OCI-LY7 (cell line): ENCODE results near the gene UBA7. TPM values are rescaled to one million over a fixed set of nuclear protein-coding genes. Genes with fewer than 3 reads are reported as not detected.
A peak's percentile ranks its signal among the peaks of the same experiment; 100 is the strongest.
"Not testable (repeated sequence)": the region's sequence is repeated elsewhere in the genome, so short reads cannot be mapped to it uniquely, and the experiment has no call there.

Source experiments
- BruUV-seq: library from RNA; stranded (reverse); fragments of 400-500 nt; replicated peaks from 2 replicates; lab custom pipeline; 2021; lab: Mats Ljungman, UMichigan
- CTCF ChIA-PET: fragments of 300-600 bp; sonication (Branson Sonifier 250); formaldehyde crosslinking; loops from one replicate; lab custom pipeline; 2022; ENCODE audit warnings: antibody characterized with exemption; ENCODE audit not compliant: unreplicated experiment; lab: Charles Lee
- POLR2A ChIA-PET: fragments of 300-600 bp; sonication (Branson Sonifier 250); formaldehyde crosslinking; loops from one replicate; lab custom pipeline; 2022; ENCODE audit warnings: antibody characterized with exemption; lab: Charles Lee
- DNase-seq: peaks from one replicate; pipeline ENCODE4 v3.0.0-alpha.2; 2015; ENCODE audit warnings: low spot score
- H2AFZ ChIP-seq: fragments of 200-600 bp; sonication (generic), shearing (Covaris generic); 2 replicates; pipeline ENCODE4 v1.6.1; 2014; ENCODE audit warnings: mild to moderate bottlenecking, antibody characterized with exemption, low read length, moderate library complexity
- H3K27ac ChIP-seq: fragments of 200-600 bp; sonication (generic); 2 replicates; pipeline ENCODE4 v1.5.1; 2014; ENCODE audit warnings: mixed run types, low read depth, mild to moderate bottlenecking, moderate library complexity, low read length, inconsistent platforms; ENCODE audit not compliant: poor library complexity, severe bottlenecking
- H3K36me3 ChIP-seq: fragments of 200-600 bp; sonication (generic); 2 replicates; pipeline ENCODE4 v1.6.1; 2014; ENCODE audit warnings: mild to moderate bottlenecking, antibody characterized with exemption, low read length, moderate library complexity, mixed read lengths; ENCODE audit not compliant: insufficient read depth
- H3K4me1 ChIP-seq: fragments of 200-600 bp; sonication (generic); 2 replicates; pipeline ENCODE4 v1.5.1; 2014; ENCODE audit warnings: mild to moderate bottlenecking, low read length; ENCODE audit not compliant: insufficient read depth, poor library complexity, severe bottlenecking
- H3K4me2 ChIP-seq: fragments of 200-600 bp; sonication (generic); 2 replicates; pipeline ENCODE4 v1.6.1; 2014; ENCODE audit warnings: mild to moderate bottlenecking, low read length
- H3K4me3 ChIP-seq: fragments of 200-600 bp; sonication (generic); 2 replicates; pipeline ENCODE4 v1.5.1; 2014; ENCODE audit warnings: mild to moderate bottlenecking, low read depth, low read length; ENCODE audit not compliant: poor library complexity, severe bottlenecking
- H3K79me2 ChIP-seq: fragments of 200-600 bp; sonication (generic); 2 replicates; pipeline ENCODE4 v1.6.1; 2016; ENCODE audit warnings: low read depth, mild to moderate bottlenecking, low read length, moderate library complexity, mixed read lengths; ENCODE audit not compliant: insufficient read depth
- H3K9me2 ChIP-seq: fragments of 200-600 bp; sonication (generic); 2 replicates; pipeline ENCODE4 v1.6.1; 2016; ENCODE audit warnings: mild to moderate bottlenecking, low read length, mixed read lengths; ENCODE audit not compliant: insufficient read depth
- H3K9me3 ChIP-seq: fragments of 200-600 bp; sonication (generic); 2 replicates; pipeline ENCODE4 v1.6.1; 2014; ENCODE audit warnings: mild to moderate bottlenecking, mixed run types, low read length, mixed read lengths
- H4K20me1 ChIP-seq: fragments of 200-600 bp; sonication (generic); 2 replicates; pipeline ENCODE4 v1.6.1; 2014; ENCODE audit warnings: mild to moderate bottlenecking, antibody characterized with exemption, low read length, moderate library complexity, mixed read lengths; ENCODE audit not compliant: insufficient read depth
- EZH2phosphoT487 ChIP-seq: fragments of 200-600 bp; sonication (generic); IDR thresholded peaks from 2 replicates; pipeline ENCODE4 v1.6.1; 2018; ENCODE audit warnings: low read depth, borderline replicate concordance, mild to moderate bottlenecking, mixed run types, antibody characterized with exemption, low read length, moderate library complexity, mixed read lengths
- intact Hi-C: fragments of 100-400 bp; cut with micrococcal nuclease; formaldehyde crosslinking; loops from one replicate; pipeline ENCODE4 v1.10.0; 2022; ENCODE audit not compliant: unreplicated experiment
- total RNA-seq, 2 experiments: library from RNA; depleted of rRNA in 1 of 2; stranded (reverse); fragments of >200 nt in 1 of 2; shearing (Covaris generic) in 1 of 2; gene quantifications; 2 replicates each; pipeline ENCODE4 v1.2.3, GENCODE V29; 2014 to 2022
- TF ChIP-seq, protein P1 (sequence below): fragments of 200-600 bp; sonication (generic); conservative IDR thresholded peaks from 2 replicates; pipeline ENCODE4 v1.5.1; 2014; ENCODE audit warnings: mild to moderate bottlenecking, antibody characterized with exemption, low read length, moderate library complexity, mixed read lengths

UBA7 gene
- total RNA-seq, 2 experiments from 2014 or later = 14.2 to 18.1 TPM

DNA sequence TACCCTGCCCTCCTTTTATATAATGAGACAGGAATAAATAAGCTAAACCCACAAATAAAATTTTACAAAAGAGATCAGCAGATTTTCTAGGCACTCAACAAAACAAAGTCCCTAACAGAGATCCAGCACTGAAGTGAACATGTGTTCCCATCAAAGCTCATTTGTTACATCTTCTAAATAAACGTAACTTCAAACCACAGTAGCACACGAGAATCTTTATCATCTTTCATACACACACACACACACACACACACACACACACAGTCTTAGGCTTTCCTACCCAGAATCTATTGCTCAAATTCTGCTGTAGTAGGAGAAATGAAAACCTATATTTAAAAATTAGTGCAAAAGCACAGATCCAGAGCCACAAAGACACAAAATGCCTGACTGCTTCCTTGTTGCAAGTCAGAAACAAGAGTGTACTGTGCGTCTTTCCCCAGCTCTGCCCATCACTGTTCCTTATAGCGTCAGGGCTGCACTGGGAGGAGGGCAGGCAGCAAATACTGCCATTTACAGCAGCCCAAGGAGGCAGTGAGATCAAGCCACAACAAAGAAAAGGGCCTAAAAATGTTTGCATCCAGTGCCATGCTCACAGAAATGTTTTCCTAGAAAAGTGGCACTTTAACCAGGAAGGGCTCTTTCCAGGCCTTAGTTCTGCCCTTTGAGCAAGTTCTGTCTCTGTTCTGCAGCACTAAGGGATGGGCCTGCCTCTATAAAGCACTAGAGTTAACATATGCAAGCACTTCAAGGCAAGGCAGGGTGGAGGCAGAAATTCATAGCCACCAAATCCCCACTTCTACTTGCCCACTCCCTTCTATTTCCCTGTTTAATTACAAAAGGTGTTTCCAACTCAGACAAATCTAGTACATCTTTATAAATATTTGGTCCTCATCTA, 33.4 kb downstream of the UBA7 start:
- Histone ChIP-seq H3K4me1 (peaks cover 6% of the 10 kb centered on the region), H3K36me3 (peaks cover 38% of the 10 kb centered on the region), H3K4me2 (no peak overlapping the region), H3K79me2 (peaks cover 24% of the 10 kb centered on the region; the same call in 1 of the 2 replicates), H3K9me3 (no peaks in the 10 kb centered on the region), H4K20me1 (no peaks in the 10 kb centered on the region), H3K4me3 (no peak overlapping the region), H3K9me2 (no peaks in the 10 kb centered on the region), H2AFZ (no peak overlapping the region), H3K27ac (no peak overlapping the region)
- POLR2A ChIA-PET = interaction anchor here (0.6 to 1.0 kb wide), 2 partner anchors 11 to 585 kb away, joined by 4 to 5 read pairs; no protein-coding TSS in a partner anchor
- no peak for DNase-seq
- BruUV-seq = no TSS peak
- TF ChIP-seq, protein P1, sequence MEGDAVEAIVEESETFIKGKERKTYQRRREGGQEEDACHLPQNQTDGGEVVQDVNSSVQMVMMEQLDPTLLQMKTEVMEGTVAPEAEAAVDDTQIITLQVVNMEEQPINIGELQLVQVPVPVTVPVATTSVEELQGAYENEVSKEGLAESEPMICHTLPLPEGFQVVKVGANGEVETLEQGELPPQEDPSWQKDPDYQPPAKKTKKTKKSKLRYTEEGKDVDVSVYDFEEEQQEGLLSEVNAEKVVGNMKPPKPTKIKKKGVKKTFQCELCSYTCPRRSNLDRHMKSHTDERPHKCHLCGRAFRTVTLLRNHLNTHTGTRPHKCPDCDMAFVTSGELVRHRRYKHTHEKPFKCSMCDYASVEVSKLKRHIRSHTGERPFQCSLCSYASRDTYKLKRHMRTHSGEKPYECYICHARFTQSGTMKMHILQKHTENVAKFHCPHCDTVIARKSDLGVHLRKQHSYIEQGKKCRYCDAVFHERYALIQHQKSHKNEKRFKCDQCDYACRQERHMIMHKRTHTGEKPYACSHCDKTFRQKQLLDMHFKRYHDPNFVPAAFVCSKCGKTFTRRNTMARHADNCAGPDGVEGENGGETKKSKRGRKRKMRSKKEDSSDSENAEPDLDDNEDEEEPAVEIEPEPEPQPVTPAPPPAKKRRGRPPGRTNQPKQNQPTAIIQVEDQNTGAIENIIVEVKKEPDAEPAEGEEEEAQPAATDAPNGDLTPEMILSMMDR = no peak
- TF ChIP-seq EZH2phosphoT487 = no peak
- CTCF ChIA-PET = no interaction called here
- intact Hi-C loops = no loop called here

DNA sequence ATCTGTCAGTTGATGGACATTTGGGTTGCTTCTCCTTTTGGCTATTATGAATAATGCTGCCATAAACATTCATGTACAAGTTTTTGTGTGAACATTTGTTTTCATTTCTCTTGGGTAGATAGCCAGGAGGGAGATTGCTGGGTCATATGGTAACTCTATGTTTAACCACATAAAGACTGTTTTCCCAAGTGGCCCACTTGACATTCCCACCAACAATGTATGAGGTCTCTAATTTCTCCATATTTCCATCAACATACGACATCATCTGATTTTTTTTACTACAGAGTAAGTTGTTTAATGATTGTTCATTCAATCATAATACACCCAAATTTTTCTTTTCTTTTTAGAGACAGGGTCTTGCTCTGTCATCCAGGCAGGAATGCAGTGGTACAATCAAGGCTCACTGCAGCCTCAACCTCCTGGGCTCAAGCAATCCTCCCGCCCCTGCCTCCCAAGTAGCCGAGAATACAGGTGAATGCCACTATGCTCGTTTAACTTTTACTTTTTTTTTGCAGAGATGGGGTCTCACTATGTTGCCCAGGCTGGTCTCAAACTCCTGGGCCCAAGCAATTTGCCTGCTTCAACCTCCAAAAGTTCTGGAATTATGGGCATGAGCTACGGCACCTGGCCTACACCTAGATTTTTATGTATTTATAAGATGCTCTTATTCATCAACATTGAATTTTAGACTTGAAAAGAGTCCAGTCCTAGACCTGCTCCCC, 34.2 kb downstream of the UBA7 start:
- peaks cover 35% of the 10 kb centered on the region for H3K36me3 ChIP-seq
- no peak overlapping the region for H3K4me2 ChIP-seq
- peaks cover 22% of the 10 kb centered on the region for H3K79me2 ChIP-seq
- CTCF ChIA-PET = no interaction called here
- H2AFZ ChIP-seq = no peak overlapping the region
- no peaks in the 10 kb centered on the region for H3K9me3 ChIP-seq
- H3K27ac ChIP-seq = no peak overlapping the region
- DNase-seq = no peak
- BruUV-seq = TSS peak; percentile 31
- TF ChIP-seq, protein P1 = no peak
- TF ChIP-seq EZH2phosphoT487 = no peak
- H3K9me2 ChIP-seq = no peaks in the 10 kb centered on the region
- no peak overlapping the region for H3K4me3 ChIP-seq
- POLR2A ChIA-PET = interaction anchor here (0.6 to 1.0 kb wide), 2 partner anchors 10 to 585 kb away, joined by 4 to 5 read pairs; no protein-coding TSS in a partner anchor
- no peaks in the 10 kb centered on the region for H3K4me1 ChIP-seq
- H4K20me1 ChIP-seq = no peaks in the 10 kb centered on the region
- intact Hi-C loops = no loop called here

DNA sequence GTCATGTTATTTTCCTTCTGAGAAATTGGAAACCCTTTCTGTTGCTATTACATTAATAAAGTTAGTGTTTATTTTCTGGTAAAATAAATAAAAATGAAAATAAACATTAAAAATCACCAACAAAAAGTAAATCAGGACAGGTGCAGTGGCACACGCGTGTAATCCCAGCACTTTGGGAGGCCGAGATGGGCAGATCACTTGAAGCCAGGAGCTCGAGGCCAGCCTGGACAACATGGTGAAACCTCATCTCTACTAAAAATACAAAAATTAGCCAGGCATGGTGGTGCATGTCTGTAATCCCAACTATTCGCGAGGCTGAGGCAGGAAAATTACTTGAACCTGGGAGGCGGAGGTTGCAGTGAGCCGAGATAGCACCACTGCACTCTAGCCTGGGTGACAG, 37.7 kb downstream of the UBA7 start:
- BruUV-seq, H3K4me1 ChIP-seq, DNase-seq, H3K4me2 ChIP-seq, H3K27ac ChIP-seq, POLR2A ChIA-PET, H3K4me3 ChIP-seq, H2AFZ ChIP-seq, H3K9me3 ChIP-seq, H3K9me2 ChIP-seq, intact Hi-C loops, CTCF ChIA-PET, H4K20me1 ChIP-seq: not testable (repeated sequence)
- Histone ChIP-seq H3K79me2 (peaks cover 30% of the 10 kb centered on the region), H3K36me3 (peaks cover 15% of the 10 kb centered on the region; the same call in 1 of the 2 replicates)
